Sigmoid colon (tissue), 7 donors: ENCODE measurements around the gene RAB15. TPM values are rescaled to one million over a fixed set of nuclear protein-coding genes. Genes with fewer than 3 reads are reported as not detected.

Source experiments
- DNase-seq: peaks from one replicate; pipeline ENCODE4 v3.0.0-alpha.2; 2019
- H3K27ac ChIP-seq, 4 donors: fragments of 200-600 bp; sonication (generic); one replicate each; pipeline ENCODE4 v1.5.1; 2016 to 2019; ENCODE audit warnings: mild to moderate bottlenecking in 1 of 4
- H3K27me3 ChIP-seq, 3 donors: fragments of 200-600 bp; sonication (generic); one replicate each; pipeline ENCODE4 v1.5.1; 2019; ENCODE audit warnings: mild to moderate bottlenecking in 1 of 3
- H3K36me3 ChIP-seq, 4 donors: fragments of 200-600 bp; sonication (generic); one replicate each; pipeline ENCODE4 v1.5.1; 2016 to 2019
- H3K4me1 ChIP-seq, 4 donors: fragments of 200-600 bp; sonication (generic); one replicate each; pipeline ENCODE4 v1.5.1; 2017 to 2019
- H3K4me3 ChIP-seq, 4 donors: fragments of 200-600 bp; sonication (generic); one replicate each; pipeline ENCODE4 v1.5.1; 2017 to 2019; ENCODE audit warnings: mild to moderate bottlenecking in 2 of 4, moderate library complexity in 1 of 4
- H3K9me3 ChIP-seq, 4 donors: fragments of 200-600 bp in 3 of 4; sonication (generic) in 3 of 4; one replicate each; pipeline versions ENCODE4 v1.5.1 to v1.6.1; 2013 to 2019
- EP300 ChIP-seq, 4 donors: sonication (generic); formaldehyde crosslinking; IDR thresholded peaks; one replicate each; pipeline ENCODE4 v1.6.1; 2017; ENCODE audit warnings: antibody characterized with exemption in 4 of 4
- POLR2A ChIP-seq, 2 donors: fragments of 450-650 bp; IDR thresholded peaks; one replicate each; pipeline ENCODE4 v1.6.1; 2016; ENCODE audit warnings: antibody characterized with exemption in 2 of 2, mild to moderate bottlenecking in 2 of 2, moderate library complexity in 2 of 2
- POLR2AphosphoS5 ChIP-seq, 4 donors: sonication (generic); formaldehyde crosslinking; IDR thresholded peaks; one replicate each; pipeline ENCODE4 v1.6.1; 2017; ENCODE audit warnings: antibody characterized with exemption in 4 of 4
- WGBS, 2 donors: extraction: QIAGEN DNeasy Blood & Tissue Kit; methylation state at CpG; one replicate each; pipeline ENCODE4 v1.1.7; 2013; 5-methylcytosine and 5-hydroxymethylcytosine counted together
- intact Hi-C: fragments of 100-400 bp; cut with DNase I; formaldehyde crosslinking; loops from one replicate; pipeline ENCODE4 v1.15.1; 2023
- polyA plus RNA-seq, 3 donors: library from polyadenylated mRNA; stranded (reverse); fragments of 200-250 nt; gene quantifications; one replicate each; pipeline ENCODE4 v1.2.3, GENCODE V29; 2013
- total RNA-seq, 4 donors: library from RNA; depleted of rRNA; stranded (reverse); fragments of >200 nt; gene quantifications; one replicate each; pipeline ENCODE4 v1.1.0, GENCODE V29; 2016
- TF ChIP-seq, protein P1 (sequence below), 4 experiments: fragments of 450-650 bp in 3 of 4; fragments of 200-600 bp in 1 of 4; IDR thresholded peaks; one replicate each; pipeline ENCODE4 v1.5.1; 2016 to 2019; ENCODE audit warnings: antibody characterized with exemption in 4 of 4, mild to moderate bottlenecking in 3 of 4, moderate library complexity in 2 of 4
- donor health status: healthy with polysubstance abuse.
- donor health status: Bipolar disorder and iron deficiency.
- donor health status: healthy.

RAB15 gene
- total and polyA plus RNA-seq, 7 donors, result 1.8 to 31.8 (median 11.6) TPM

DNA sequence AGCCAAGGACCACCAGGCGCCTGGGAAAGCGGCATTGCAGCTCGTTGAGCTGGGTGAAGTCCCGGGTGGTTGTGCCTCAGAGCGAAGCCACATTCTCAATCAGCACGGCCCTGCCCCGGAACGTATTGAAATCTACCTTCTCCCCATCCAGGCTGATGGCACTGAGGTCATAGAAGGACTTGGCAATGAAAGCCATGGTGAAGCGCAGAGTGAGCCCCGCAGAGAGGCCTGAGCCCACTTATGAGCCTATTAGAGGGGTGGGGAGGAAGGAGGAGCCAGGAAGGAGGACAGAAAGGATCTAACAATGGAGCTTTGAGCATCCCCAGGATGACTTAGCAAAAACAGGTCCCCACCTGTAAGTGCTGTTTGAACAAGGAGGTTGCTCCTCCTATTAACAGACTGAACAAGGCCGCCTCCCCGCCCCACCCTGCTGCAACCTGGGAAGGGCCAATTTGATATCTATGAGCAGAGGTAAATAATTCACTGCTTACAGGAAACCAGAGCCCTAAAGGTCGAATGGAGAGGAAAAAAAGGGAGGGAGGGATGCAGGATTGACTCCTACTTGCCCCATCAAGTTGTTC, 29.5 kb downstream of the RAB15 start, which contains the start of gene GPX2:
GPX2 (minus strand) TSS at position 215 of the 581 bp plus-strand sequence; CDS start at position 196, 19 bp downstream.
- intact Hi-C loops, result no loop called here
- 21 to 76% methylated on average over 13 of the region's 13 CpGs for WGBS, 2 donors
- no peaks in the 10 kb centered on the region for H3K27me3 ChIP-seq
- H3K36me3 ChIP-seq, result peaks cover 0 to 35% (median 4%) of the 10 kb centered on the region in 4 donors
- no peak within 1 kb of the TSS for H3K4me3 ChIP-seq
- no peak for DNase-seq
- H3K27ac ChIP-seq, result no peak within 1 kb of the TSS
- H3K9me3 ChIP-seq, result no peaks in the 10 kb centered on the region
- peaks cover 0 to under 1% (median 0%) of the 10 kb centered on the region in 4 donors for H3K4me1 ChIP-seq
- TF ChIP-seq EP300 (IDR thresholded peaks at IDR 0.05), result no peak
- peak in 1 of 2 donors; percentile 47 for TF ChIP-seq POLR2A (IDR thresholded peaks at IDR 0.05)

DNA sequence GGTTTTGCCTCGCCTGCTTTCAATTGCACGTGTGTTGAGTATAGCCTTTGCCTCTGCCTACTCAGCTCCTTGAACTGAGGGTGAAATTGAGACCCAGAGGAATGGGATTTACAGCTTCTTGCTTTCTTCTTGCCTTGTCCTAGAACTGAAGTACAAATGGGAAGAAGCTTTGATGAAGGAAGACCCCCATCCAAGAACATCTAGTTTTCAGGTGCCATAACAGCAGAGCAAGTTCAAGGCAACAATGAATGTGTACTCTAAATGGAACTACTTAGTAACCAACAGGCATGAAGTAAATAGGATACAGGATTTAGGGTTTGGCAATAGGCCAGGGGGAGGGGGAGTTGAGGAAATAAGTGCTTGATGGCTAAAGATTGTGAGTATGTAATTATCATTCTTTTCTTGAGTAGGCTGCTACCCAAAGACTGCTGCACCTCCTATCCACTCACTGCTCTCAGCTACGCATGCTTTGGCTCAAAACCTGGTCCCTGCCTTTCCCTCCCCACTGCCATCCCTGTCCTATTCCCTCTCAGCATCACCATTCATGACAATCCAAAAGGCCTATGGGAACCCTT, 31.7 kb downstream of the RAB15 start:
- no peak for DNase-seq
- Histone ChIP-seq H3K9me3 (no peaks in the 10 kb centered on the region), H3K27ac (no peak overlapping the region), H3K27me3 (no peaks in the 10 kb centered on the region), H3K4me1 (peaks cover 0 to 14% (median 8%) of the 10 kb centered on the region in 4 donors), H3K4me3 (no peak overlapping the region), H3K36me3 (peaks cover 0 to 34% (median 4%) of the 10 kb centered on the region in 4 donors)
- intact Hi-C loops, result no loop called here
- no peak for TF ChIP-seq POLR2A (IDR thresholded peaks at IDR 0.05)
- TF ChIP-seq POLR2AphosphoS5 (IDR thresholded peaks at IDR 0.05), result no peak
- TF ChIP-seq, protein P1, sequence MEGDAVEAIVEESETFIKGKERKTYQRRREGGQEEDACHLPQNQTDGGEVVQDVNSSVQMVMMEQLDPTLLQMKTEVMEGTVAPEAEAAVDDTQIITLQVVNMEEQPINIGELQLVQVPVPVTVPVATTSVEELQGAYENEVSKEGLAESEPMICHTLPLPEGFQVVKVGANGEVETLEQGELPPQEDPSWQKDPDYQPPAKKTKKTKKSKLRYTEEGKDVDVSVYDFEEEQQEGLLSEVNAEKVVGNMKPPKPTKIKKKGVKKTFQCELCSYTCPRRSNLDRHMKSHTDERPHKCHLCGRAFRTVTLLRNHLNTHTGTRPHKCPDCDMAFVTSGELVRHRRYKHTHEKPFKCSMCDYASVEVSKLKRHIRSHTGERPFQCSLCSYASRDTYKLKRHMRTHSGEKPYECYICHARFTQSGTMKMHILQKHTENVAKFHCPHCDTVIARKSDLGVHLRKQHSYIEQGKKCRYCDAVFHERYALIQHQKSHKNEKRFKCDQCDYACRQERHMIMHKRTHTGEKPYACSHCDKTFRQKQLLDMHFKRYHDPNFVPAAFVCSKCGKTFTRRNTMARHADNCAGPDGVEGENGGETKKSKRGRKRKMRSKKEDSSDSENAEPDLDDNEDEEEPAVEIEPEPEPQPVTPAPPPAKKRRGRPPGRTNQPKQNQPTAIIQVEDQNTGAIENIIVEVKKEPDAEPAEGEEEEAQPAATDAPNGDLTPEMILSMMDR (IDR thresholded peaks at IDR 0.05), result no peak
- WGBS, 2 donors, result 20 to 73% methylated on average over 3 of the region's 3 CpGs

DNA sequence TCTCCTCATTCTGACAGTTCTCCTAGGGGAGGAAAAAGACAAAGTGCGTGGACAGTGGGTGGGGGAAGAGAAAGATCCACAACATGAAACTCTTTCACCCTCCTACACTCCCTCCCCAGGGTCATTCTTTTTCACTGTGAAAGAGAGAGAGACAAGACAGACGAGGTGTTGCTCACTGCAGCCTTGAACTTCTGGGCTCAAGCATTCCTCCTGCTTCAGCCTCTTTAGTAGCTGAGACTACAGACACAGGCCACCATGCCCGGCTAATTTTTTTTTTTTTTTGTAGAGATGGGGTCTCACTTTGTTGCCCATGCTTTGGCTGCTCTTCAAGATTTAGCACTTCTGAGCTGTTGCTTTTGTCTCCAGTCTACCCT, 32.3 kb downstream of the RAB15 start:
- H3K9me3 ChIP-seq, result no peaks in the 10 kb centered on the region
- peaks cover 0 to 34% (median 4%) of the 10 kb centered on the region in 4 donors for H3K36me3 ChIP-seq
- WGBS, 2 donors, result 21 to 63% methylated on average over 3 of the region's 3 CpGs
- no peak for DNase-seq
- TF ChIP-seq, protein P1 (IDR thresholded peaks at IDR 0.05), result no peak
- TF ChIP-seq POLR2AphosphoS5 (IDR thresholded peaks at IDR 0.05) (no peak), POLR2A (IDR thresholded peaks at IDR 0.05) (no peak), EP300 (IDR thresholded peaks at IDR 0.05) (no peak)
- no peak overlapping the region for H3K4me3 ChIP-seq
- no peak overlapping the region for H3K27ac ChIP-seq
- H3K4me1 ChIP-seq, result peaks cover 0 to 14% (median 8%) of the 10 kb centered on the region in 4 donors
- intact Hi-C loops, result no loop called here
- H3K27me3 ChIP-seq, result no peaks in the 10 kb centered on the region

DNA sequence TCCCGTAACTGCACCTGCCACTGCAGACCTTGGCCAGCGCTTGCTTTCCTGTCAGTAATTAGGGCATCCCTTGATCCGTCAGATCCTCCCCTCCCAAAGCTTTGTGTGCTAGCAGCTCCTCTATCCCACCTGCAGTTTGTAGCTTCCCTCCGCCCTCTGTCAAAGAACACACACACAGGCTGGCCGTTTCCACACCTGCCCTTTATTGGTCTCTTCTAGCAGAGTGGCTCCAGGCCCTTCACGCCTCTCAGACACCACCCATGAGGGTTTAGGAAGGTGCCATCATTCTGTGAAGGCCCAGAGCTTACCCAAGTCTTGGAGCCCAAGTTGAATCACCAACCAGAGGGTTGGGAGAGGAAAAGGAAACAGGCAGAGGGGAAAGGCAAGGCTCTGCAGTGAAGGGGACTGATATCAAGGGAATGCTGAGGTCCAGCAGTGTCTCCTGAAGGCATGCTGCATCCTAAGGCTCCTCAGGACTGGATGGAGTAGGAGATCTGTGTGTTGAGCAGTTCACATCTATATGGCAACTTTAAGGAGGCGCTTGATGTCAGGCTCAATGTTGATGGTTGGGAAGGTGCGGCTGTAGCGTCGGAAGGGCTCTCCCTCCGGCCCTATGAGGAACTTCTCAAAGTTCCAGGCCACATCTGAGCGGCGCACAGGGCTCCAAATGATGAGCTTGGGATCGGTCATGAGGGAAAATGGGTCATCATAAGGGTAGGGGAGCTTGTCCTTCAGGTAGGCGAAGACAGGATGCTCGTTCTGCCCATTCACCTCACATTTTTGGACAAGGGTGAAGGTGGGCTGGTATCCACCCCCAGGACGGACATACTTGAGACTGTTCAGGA, 32.9 kb downstream of the RAB15 start:
- H3K36me3 ChIP-seq, result peaks cover 0 to 39% (median 4%) of the 10 kb centered on the region in 4 donors
- 30 to 77% methylated on average over 17 of the region's 17 CpGs for WGBS, 2 donors
- peaks cover 0 to 14% (median 8%) of the 10 kb centered on the region in 4 donors for H3K4me1 ChIP-seq
- TF ChIP-seq POLR2AphosphoS5 (IDR thresholded peaks at IDR 0.05) (no peak), POLR2A (IDR thresholded peaks at IDR 0.05) (no peak), EP300 (IDR thresholded peaks at IDR 0.05) (no peak)
- TF ChIP-seq, protein P1 (IDR thresholded peaks at IDR 0.05), result no peak
- H3K9me3 ChIP-seq, result no peaks in the 10 kb centered on the region
- H3K27me3 ChIP-seq, result no peaks in the 10 kb centered on the region
- intact Hi-C loops, result no loop called here
- no peak overlapping the region for H3K4me3 ChIP-seq
- no peak for DNase-seq
- H3K27ac ChIP-seq, result no peak overlapping the region

DNA sequence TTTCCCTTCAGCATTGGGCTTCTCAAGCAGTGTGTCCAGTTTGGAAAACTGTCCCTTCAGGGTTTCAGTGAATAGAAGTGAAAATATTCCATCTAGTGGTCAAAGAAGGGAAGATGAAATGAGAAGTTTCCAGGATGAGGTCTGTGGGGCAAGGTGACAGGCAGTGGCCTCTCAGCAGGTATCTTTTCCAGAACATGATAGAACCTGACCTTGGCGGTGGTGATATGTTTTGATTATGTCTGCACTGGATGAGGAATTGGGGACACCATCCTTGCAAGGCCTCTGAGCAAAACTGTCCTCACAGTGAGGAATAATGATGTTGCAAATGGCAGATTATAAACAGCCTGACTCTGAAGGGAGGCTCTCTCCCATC, 34.3 kb downstream of the RAB15 start:
- DNase-seq, result no peak
- Histone ChIP-seq H3K4me1 (peaks cover 0 to 14% (median 8%) of the 10 kb centered on the region in 4 donors), H3K36me3 (peaks cover 0 to 42% (median 5%) of the 10 kb centered on the region in 4 donors), H3K4me3 (no peak overlapping the region), H3K9me3 (no peaks in the 10 kb centered on the region), H3K27me3 (no peaks in the 10 kb centered on the region), H3K27ac (no peak overlapping the region)
- intact Hi-C loops, result no loop called here
- TF ChIP-seq POLR2AphosphoS5 (IDR thresholded peaks at IDR 0.05) (no peak), POLR2A (IDR thresholded peaks at IDR 0.05) (no peak), EP300 (IDR thresholded peaks at IDR 0.05) (no peak)
- TF ChIP-seq, protein P1 (IDR thresholded peaks at IDR 0.05), result peak in 2 of 4 experiments; percentile 21 to 22
- 39 to 76% methylated on average over 1 of the region's 1 CpG for WGBS, 2 donors
